K562 (cell line): ENCODE results near the gene ZNF195. TPM values are rescaled to one million over a fixed set of nuclear protein-coding genes. Genes with fewer than 3 reads are reported as not detected.

Source experiments
- ARID1B ChIP-seq: fragments of 450-650 bp; IDR thresholded peaks from 2 replicates; pipeline ENCODE4 v1.6.1; 2016; ENCODE audit warnings: antibody characterized with exemption, mild to moderate bottlenecking, inconsistent platforms
- BCOR ChIP-seq: fragments of 450-650 bp; IDR thresholded peaks from 2 replicates; pipeline ENCODE4 v1.6.1; 2016
- CGGBP1 ChIP-seq: fragments of 250-450 bp; sonication (Bioruptor Pico); IDR thresholded peaks from 2 replicates; pipeline ENCODE4 v1.9.0; 2021; ENCODE audit warnings: mild to moderate bottlenecking
- EP300 ChIP-seq: IDR thresholded peaks from 2 replicates; pipeline ENCODE4 v1.6.1; 2012; ENCODE audit warnings: low read length, improper control_type of control experiment
- GTF2F1 ChIP-seq: IDR thresholded peaks from 2 replicates; pipeline ENCODE4 v1.6.1; 2011; ENCODE audit warnings: low read depth, low read length, improper control_type of control experiment
- HOXB6 ChIP-seq: fragments of 250-450 bp; sonication (Bioruptor Pico); IDR thresholded peaks from 2 replicates; pipeline ENCODE4 v1.5.1; 2022; ENCODE audit warnings: mild to moderate bottlenecking, borderline replicate concordance
- ILF3 ChIP-seq: fragments of 450-650 bp; IDR thresholded peaks from 2 replicates; pipeline ENCODE4 v1.6.1; 2018; ENCODE audit warnings: antibody characterized with exemption, mild to moderate bottlenecking, moderate library complexity, borderline replicate concordance
- JUNB ChIP-seq: fragments of 450-650 bp; formaldehyde crosslinking; conservative IDR thresholded peaks from 2 replicates; pipeline ENCODE4 v1.4.0; 2020; ENCODE audit warnings: mild to moderate bottlenecking
- KLF10 ChIP-seq: fragments of 250-450 bp; sonication (Bioruptor Pico); IDR thresholded peaks from 2 replicates; pipeline ENCODE4 v1.6.1; 2021; ENCODE audit warnings: matching md5 sums
- PHTF2 ChIP-seq: fragments of 250-450 bp; sonication (Bioruptor Pico); IDR thresholded peaks from 2 replicates; pipeline ENCODE4 v1.5.0; 2021; ENCODE audit warnings: mild to moderate bottlenecking
- POU5F1 ChIP-seq: fragments of 150-350 bp; IDR thresholded peaks from 2 replicates; pipeline ENCODE4 v1.6.1; 2014; ENCODE audit warnings: borderline replicate concordance, low read length, low read depth, mild to moderate bottlenecking; ENCODE audit not compliant: partially characterized antibody
- PTRF ChIP-seq: fragments of 450-650 bp; IDR thresholded peaks from 2 replicates; pipeline ENCODE4 v1.6.1; 2016; ENCODE audit warnings: mild to moderate bottlenecking, missing genetic modification characterization, missing compliant biosample characterization
- RBFOX2 ChIP-seq: fragments of 200-400 bp; formaldehyde crosslinking; IDR thresholded peaks from 2 replicates; pipeline ENCODE4 v1.6.1; 2017; ENCODE audit warnings: low read depth, mild to moderate bottlenecking, low read length, moderate library complexity
- RBM17 ChIP-seq: fragments of 200-400 bp; formaldehyde crosslinking; IDR thresholded peaks from 2 replicates; pipeline ENCODE4 v1.6.1; 2017; ENCODE audit warnings: low read depth, mild to moderate bottlenecking, low read length, borderline replicate concordance
- RBM22 ChIP-seq: fragments of 200-400 bp; formaldehyde crosslinking; IDR thresholded peaks from 2 replicates; pipeline ENCODE4 v1.6.1; 2018; ENCODE audit warnings: low read length, low read depth; ENCODE audit not compliant: poor library complexity, severe bottlenecking
- SUPT5H ChIP-seq: fragments of 450-650 bp; IDR thresholded peaks from 2 replicates; pipeline ENCODE4 v1.6.1; 2016
- TAF9B ChIP-seq: fragments of 450-650 bp; IDR thresholded peaks from 2 replicates; pipeline ENCODE4 v1.6.1; 2018; ENCODE audit warnings: mild to moderate bottlenecking; ENCODE audit not compliant: partially characterized antibody
- TOE1 ChIP-seq, 2 experiments: fragments of 450-650 bp in 1 of 2; sonication (generic) in 1 of 2; formaldehyde crosslinking in 1 of 2; IDR thresholded peaks; 2 replicates each; pipeline versions ENCODE4 v1.7.1 to v1.8.0; 2016 to 2022; ENCODE audit warnings: borderline replicate concordance in 2 of 2, mild to moderate bottlenecking in 2 of 2, antibody characterized with exemption in 1 of 2, inconsistent platforms in 1 of 2, low read depth in 1 of 2, missing genetic modification reagents in 1 of 2, moderate library complexity in 1 of 2
- ZNF12 ChIP-seq: sonication (generic); formaldehyde crosslinking; IDR thresholded peaks from 2 replicates; pipeline ENCODE4 v1.4.0; 2020; ENCODE audit warnings: mild to moderate bottlenecking, missing genetic modification reagents
- ZNF764 ChIP-seq: fragments of 250-450 bp; sonication (Bioruptor Pico); IDR thresholded peaks from 2 replicates; pipeline ENCODE4 v1.4.0; 2020; ENCODE audit warnings: low read depth, mild to moderate bottlenecking, moderate library complexity
- polyA plus RNA-seq, 8 experiments: library from polyadenylated mRNA; depleted of rRNA in 4 of 8; stranded (reverse) in 5 of 8; unstranded in 3 of 8; fragments of >200 nt; fragmentation: Nextera tagmentation in 2 of 8; fragmentation: Illumina TruSeq in 1 of 8; extraction: Ambion mirVana in 2 of 8; extraction: Trizol in 1 of 8; gene quantifications; 2 replicates each; pipeline versions ENCODE4 v1.2.1 to v1.2.3, GENCODE V29; 2011 to 2014; ENCODE audit warnings: inconsistent platforms in 1 of 8, missing spikeins in 1 of 8
- total RNA-seq, 7 experiments: library from RNA; depleted of rRNA in 6 of 7; stranded (reverse); fragments of >200 nt in 6 of 7; fragmentation: Illumina TruSeq in 2 of 7; extraction: Trizol in 2 of 7; gene quantifications; 2 replicates each; pipeline versions ENCODE4 v1.2.1 to v1.2.3, GENCODE V29; 2011 to 2021; ENCODE audit warnings: low replicate concordance in 1 of 7
- TF ChIP-seq, protein P1 (sequence below): fragments of 250-450 bp; sonication (Bioruptor Pico); IDR thresholded peaks from 2 replicates; pipeline ENCODE4 v1.8.0; 2022; ENCODE audit warnings: moderate library complexity, mild to moderate bottlenecking, inconsistent platforms
- TF ChIP-seq, protein P2 (sequence below), 2 experiments: fragments of 450-650 bp; IDR thresholded peaks; 2 replicates each; pipeline ENCODE4 v1.6.1; 2016
- TF ChIP-seq, protein P3 (sequence below): sonication (generic); formaldehyde crosslinking; IDR thresholded peaks from 2 replicates; pipeline ENCODE4 v1.8.0; 2022; ENCODE audit warnings: mild to moderate bottlenecking, missing genetic modification reagents, borderline replicate concordance
- TF ChIP-seq, protein P4 (sequence below): fragments of 450-650 bp; formaldehyde crosslinking; conservative IDR thresholded peaks from 2 replicates; pipeline ENCODE4 v1.4.0; 2022; ENCODE audit warnings: mild to moderate bottlenecking, missing genetic modification characterization

ZNF195 gene
- total and polyA plus RNA-seq, 9 of the 15 experiments (the other 6 are each of a cell fraction or from before 2014, with no cell fraction given): 42.1 to 75.5 (median 60.4) TPM

DNA sequence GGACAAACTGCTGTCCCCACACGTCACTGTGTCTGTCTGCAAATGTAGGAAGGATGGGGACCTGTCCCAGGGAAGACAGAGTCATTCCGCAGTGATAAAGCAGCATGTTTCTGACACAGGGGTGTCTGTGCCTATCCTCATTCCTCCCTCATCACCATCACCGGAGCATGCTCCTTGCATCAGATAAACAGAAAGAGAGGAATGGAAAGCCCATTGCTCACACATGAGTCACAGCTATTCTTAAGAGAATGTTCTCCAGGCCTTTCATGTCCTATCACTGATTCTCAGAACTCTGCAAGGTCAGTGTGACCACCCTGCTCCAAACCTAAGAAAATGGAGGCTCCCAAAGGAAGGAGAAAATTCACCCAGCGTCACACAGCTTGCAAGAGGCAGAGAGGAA lies 38.9 kb downstream of the ZNF195 start (continued):
- TF ChIP-seq, protein P1, sequence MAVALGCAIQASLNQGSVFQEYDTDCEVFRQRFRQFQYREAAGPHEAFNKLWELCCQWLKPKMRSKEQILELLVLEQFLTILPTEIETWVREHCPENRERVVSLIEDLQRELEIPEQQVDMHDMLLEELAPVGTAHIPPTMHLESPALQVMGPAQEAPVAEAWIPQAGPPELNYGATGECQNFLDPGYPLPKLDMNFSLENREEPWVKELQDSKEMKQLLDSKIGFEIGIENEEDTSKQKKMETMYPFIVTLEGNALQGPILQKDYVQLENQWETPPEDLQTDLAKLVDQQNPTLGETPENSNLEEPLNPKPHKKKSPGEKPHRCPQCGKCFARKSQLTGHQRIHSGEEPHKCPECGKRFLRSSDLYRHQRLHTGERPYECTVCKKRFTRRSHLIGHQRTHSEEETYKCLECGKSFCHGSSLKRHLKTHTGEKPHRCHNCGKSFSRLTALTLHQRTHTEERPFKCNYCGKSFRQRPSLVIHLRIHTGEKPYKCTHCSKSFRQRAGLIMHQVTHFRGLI (CRISPR knock-in tag): no peak
- TF ChIP-seq TAF9B (no peak), HOXB6 (CRISPR knock-in tag) (no peak), ARID1B (peak; percentile 83), JUNB (CRISPR knock-in tag) (no peak), ZNF12 (CRISPR knock-in tag) (no peak), TOE1 (IDR thresholded peaks at IDR 0.05; ENCODE audit: borderline replicate concordance) (no peak), TOE1 (CRISPR knock-in tag; IDR thresholded peaks at IDR 0.05; ENCODE audit: borderline replicate concordance, low read depth) (no peak), PTRF (tag) (no peak), RBM17 (no peak), KLF10 (CRISPR knock-in tag) (no peak), BCOR (no peak), GTF2F1 (no peak), PHTF2 (CRISPR knock-in tag) (no peak), EP300 (peak; percentile 57; the same call in 1 of the 2 replicates), CGGBP1 (CRISPR knock-in tag) (no peak), SUPT5H (no peak), ILF3 (no peak), RBM22 (no peak), RBFOX2 (no peak), ZNF764 (CRISPR knock-in tag) (no peak), POU5F1 (no peak)
- TF ChIP-seq, protein P2, sequence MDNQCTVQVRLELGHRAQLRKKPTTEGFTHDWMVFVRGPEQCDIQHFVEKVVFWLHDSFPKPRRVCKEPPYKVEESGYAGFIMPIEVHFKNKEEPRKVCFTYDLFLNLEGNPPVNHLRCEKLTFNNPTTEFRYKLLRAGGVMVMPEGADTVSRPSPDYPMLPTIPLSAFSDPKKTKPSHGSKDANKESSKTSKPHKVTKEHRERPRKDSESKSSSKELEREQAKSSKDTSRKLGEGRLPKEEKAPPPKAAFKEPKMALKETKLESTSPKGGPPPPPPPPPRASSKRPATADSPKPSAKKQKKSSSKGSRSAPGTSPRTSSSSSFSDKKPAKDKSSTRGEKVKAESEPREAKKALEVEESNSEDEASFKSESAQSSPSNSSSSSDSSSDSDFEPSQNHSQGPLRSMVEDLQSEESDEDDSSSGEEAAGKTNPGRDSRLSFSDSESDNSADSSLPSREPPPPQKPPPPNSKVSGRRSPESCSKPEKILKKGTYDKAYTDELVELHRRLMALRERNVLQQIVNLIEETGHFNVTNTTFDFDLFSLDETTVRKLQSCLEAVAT (IDR thresholded peaks at IDR 0.05): no peak
- TF ChIP-seq, protein P3, sequence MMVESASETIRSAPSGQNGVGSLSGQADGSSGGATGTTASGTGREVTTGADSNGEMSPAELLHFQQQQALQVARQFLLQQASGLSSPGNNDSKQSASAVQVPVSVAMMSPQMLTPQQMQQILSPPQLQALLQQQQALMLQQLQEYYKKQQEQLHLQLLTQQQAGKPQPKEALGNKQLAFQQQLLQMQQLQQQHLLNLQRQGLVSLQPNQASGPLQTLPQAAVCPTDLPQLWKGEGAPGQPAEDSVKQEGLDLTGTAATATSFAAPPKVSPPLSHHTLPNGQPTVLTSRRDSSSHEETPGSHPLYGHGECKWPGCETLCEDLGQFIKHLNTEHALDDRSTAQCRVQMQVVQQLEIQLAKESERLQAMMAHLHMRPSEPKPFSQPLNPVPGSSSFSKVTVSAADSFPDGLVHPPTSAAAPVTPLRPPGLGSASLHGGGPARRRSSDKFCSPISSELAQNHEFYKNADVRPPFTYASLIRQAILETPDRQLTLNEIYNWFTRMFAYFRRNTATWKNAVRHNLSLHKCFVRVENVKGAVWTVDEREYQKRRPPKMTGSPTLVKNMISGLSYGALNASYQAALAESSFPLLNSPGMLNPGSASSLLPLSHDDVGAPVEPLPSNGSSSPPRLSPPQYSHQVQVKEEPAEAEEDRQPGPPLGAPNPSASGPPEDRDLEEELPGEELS (CRISPR knock-in tag): no peak
- TF ChIP-seq, protein P4, sequence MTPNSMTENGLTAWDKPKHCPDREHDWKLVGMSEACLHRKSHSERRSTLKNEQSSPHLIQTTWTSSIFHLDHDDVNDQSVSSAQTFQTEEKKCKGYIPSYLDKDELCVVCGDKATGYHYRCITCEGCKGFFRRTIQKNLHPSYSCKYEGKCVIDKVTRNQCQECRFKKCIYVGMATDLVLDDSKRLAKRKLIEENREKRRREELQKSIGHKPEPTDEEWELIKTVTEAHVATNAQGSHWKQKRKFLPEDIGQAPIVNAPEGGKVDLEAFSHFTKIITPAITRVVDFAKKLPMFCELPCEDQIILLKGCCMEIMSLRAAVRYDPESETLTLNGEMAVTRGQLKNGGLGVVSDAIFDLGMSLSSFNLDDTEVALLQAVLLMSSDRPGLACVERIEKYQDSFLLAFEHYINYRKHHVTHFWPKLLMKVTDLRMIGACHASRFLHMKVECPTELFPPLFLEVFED (CRISPR knock-in tag): no peak
